Stimulated activated CD8-positive, alpha-beta memory T cell treated with anti-CD3 and anti-CD28 coated beads, Interleukin-4, amount 100 ng/mL, for 48 hours (primary cell): ENCODE data around the gene DAB1.

Experiments used
- DNase-seq: peaks from one replicate; pipeline ENCODE4 v3.0.0-alpha.2; 2020

The DAB1 gene

DNA sequence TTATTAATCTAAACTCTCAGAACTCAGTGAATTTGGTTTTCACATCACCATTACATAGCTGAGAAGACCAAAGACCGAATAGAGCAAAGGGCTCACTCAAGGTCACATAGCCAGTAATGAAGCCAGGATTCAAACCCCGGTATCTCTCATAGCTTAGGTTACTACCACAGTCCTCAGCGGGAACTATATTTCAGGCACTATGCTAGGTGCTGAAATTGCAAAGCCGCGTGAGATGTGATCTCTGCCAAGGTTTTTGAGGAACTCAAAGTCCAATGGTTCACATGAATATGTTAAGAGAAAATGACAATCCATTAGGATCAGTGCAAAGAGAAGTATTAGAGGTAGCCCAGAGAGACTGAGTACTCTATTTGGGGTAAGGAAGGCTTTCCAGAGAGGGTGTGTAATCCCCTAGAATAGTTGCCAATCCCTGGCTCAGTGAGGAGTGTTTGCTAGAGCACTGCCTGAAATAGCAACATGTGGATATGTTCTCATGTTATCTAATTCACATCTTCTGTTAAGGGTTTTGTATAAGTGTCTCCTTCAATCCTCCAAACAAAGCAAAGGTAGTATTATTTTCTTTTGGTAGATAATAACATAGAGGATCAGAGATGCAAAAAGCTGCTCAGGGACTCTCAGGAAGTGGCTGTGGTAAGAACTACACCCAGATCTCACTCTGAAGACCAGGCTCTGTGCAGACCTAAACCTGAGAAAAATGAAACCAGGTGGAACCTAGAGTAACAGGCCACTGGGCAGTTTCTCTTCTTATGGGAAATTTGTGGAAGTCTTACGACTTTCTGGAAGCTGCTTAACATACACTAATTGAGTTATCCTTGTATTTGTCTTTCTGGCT is 365.0 kb downstream of the DAB1 start:
- DNase-seq, result no peak

DNA sequence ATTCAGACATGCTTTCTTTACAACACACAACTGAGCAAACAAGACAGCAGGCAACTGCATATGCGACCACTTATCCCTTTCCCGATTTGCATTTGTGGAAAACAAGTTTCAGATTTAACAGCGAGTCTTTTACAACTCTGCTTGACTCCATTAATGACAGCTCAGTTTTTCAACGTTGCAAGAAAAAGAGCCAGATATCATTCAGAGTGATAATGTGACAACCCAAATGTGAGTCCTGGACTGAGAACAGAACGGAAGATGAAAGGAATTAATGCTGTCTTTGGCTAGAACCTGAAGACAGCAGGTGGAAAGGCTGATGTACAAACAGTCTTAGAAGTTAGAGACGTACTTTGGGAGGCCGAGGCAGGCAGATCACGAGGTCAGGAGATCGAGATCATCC is 375.0 kb downstream of the DAB1 start:
- no peak for DNase-seq

DNA sequence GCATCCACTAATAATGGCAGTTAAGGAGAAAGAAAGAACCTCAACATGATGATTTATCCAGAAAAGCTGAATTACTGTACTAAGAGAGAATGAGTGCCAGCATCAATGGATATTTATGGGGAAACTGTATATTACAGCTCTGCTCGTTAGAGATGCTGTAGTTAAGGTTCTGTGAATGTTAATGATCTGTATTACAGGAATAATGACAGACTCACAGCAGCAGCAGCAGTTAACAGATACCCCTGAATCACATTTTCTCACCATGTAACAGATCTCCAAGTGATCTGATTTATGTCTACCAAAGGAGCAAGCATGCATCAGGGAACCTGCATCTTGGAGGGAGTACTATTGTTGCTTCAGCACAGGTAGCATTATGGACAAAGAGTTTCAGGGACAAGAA is 377.4 kb downstream of the DAB1 start:
- no peak for DNase-seq

DNA sequence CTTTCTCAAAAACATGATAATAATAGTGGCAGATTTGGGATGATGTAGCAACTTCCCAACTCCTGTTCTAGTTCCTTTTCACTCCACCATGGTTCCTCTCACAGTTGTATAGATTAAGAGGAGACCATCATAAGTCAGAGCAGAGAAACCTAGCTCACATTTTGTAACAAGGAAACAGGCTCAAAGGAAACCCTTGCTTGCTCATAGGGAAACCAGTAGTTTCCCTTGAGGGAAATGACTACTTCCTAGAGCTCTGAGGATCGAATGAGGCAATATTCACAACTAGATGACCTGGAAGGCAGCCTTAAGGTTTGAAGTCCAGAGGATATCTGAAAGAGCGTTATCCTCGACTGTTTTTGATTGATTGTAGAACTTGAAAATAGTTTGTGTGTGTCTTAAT is 382.0 kb downstream of the DAB1 start:
- no peak for DNase-seq

DNA sequence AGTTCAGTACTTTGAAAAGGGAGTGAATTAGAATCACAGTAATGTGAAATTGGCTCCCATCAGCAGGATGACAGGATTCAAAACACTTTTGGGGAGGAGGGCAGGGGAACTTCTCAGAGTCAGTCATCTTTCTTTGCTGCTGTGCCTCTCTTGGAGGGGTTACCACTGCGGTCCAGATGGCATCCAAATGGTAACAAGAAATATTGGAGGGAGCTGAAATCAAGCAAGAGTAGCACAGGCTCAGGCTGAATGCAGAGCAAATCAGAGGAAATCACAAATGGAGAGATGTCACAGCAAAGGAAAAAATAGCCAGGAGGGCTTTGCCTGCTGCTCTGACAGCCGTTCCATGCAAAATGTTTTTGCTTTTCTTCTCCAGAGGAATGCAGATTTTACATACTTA is 383.0 kb downstream of the DAB1 start:
- DNase-seq, result no peak

DNA sequence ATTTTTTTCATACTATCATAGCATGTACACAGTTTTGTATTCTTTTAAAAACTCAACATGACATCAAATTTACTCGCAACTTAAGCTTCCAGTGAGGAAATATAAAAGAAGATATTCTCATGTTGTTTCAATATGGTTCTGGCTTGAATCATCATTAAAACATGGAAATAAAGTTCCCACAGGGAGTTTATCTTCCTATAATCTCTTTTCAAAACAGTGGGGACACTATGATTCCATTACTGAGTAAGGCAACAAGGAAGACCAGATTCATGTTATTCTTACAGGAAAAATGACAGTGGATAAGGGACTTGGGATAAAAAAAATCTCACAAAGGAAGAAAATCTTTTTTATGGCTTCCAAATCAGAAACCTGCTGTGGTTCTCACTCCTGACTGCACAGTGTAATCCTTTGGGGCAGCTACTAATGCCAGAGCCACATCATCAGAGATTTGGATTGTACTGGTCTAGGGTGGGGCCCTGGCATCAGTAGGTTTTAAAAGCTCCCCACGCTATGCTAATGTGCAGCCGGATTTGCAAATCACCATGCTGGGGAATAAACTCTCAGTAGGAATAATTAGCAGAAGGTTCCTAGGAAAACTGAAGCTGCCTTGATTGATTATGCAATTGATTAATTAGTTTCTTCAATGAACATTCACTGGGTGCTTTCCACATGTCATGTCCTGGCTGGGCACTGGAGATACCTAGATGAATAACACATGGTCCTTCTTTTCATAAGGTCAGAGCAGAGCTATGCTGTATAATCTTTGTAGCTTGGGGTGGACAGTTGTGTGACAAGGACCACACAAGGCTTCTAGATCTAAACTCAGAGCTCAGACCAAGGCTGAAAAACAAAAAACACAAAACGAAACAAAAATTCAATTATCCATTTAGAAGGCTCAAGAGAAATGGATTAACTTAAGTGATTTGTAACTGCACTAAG is 386.9 kb downstream of the DAB1 start:
- no peak for DNase-seq

DNA sequence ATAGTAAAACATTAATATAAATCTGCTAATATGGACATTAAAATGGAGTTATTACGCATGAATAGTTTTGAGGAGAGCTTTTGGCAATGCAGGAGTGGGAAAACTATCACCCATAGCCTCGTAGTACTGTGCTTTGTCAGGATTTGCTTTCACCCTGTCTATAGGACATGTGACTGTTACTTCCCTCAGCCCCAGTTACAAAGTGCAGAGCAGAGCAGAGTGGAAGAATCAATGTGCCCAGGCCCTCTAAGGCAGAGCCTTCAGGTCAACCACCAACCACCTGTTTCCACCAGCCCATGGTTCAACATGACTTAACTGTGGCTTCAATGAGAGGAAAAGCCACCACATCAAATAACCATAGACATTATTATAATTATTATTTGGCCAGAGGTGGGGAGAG is 389.1 kb downstream of the DAB1 start:
- DNase-seq, result no peak

DNA sequence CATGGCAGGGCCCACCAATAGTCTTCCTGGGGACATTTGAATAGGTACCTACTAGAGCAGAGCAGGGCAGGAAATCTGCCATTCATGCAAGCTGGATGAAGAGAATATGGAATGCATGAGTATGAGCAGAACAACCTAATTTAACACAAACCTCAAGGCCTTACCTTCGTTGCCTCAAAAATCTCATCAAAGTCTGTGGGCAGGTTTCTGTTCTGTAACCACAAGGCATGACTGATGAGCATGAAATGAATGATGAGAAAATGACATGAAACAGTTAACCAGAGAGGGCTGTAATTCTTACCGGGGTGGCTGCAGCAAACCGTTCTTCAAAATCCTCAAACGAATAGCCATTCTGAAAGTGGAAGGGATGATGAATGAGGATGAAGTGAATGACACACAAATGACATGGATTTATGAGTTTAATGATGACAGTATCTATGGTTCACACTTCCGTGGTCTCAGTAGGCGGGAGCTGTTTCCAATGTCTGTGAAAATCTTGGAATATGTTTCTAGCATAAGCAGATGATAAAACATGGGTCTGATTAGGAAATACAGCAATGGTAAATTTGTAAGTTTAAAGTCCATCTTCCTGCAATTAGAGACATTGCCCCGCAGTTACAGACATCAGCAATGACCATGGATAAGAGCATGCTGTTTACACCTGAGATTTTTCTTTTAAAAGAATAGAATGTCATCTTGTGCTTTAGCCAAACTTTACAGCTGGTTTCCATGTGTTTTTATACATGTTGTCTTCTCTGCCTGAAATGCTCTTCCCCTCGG is 390.4 kb downstream of the DAB1 start:
- DNase-seq, result no peak

DNA sequence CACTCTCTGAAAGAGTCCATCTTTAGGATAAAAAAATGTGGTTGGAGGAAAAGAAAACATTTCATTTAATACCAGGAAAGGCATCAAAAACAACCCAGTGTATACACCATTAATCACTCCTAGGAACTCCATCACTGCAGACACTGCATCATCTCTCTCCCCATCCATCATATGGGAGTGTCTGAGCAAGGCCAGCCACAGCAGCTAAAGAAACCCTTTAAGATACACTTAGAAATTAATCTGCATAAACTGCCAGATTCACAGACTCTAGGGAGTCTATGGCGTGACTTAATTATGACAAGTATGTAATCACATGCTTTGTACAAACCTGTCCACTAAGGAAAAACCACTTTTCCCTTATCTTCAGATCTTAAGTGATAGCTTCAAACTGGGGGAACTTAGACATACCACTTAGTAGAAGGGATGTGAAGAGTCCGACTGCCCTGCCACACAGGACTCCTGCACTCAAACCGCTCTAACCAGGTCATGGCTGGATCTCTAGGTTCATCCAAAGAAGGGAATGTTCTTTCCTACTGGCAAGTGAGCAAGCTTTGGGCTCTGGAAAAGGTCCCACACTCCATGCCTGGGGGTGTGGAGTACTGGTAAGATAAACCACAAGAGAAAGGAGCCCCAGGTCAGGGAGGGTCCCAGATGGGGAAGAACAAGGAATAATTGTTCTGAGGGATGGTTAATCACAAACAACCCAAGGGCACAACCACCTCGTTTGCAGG is 397.1 kb downstream of the DAB1 start:
- no peak for DNase-seq

DNA sequence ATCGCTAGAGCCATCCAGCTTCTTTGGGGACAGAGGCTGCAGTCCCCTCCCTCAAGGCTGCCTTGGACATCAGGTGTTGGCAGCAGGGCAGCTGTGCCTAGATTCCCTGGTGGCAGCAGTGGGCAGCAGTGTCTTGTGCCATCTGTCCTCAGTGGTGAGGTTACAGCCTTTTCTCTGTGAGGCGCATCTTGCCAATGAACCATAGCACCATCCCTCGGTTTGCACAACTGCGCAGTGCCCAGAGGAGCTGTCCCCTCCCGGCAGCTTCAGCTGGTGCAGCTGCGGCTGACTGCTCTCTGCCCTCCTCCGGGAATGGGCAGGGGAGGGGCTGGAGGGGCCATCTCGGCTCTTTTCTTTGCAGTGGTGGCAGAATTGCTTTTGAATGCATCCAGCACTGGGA is 399.0 kb downstream of the DAB1 start:
- DNase-seq, result no peak

DNA sequence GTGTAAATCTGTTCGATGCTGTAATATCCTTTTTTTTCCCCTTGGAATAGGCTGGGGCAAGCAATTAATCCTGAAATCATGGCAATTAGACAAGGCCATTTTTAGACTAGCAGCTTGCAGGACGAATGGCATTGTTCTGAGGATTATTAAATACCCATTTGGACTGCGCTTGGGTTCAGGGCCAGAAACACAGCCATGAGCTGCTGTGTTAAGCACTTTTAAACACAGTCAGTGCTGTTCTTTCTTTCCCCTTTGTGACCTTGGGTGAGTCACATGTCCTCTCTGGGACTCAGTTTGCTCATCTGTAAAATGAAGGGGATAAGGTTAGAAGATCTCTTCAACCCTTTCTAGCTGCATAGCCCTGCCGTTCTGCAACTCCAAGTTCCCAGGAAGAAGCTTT is 399.4 kb downstream of the DAB1 start:
- DNase-seq, result no peak

DNA sequence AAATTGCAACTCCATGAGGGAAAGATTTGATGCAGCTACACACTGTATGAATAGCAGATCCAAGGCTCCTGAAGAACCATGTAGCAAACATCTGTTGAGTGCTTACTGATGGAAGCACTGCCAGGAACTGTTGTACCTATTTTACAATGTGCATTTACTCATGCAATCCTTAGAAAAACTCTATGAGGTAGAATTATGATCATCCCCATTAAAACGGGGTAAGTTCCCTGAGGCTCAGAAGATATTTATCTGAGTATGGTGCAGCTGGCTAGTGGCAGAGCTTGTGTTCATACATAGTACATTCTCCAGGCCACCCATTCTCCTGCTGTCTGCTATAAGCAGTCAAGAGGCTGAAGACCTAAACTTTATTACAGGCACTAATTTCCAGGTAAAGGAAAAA is 403.6 kb downstream of the DAB1 start:
- DNase-seq, result no peak

DNA sequence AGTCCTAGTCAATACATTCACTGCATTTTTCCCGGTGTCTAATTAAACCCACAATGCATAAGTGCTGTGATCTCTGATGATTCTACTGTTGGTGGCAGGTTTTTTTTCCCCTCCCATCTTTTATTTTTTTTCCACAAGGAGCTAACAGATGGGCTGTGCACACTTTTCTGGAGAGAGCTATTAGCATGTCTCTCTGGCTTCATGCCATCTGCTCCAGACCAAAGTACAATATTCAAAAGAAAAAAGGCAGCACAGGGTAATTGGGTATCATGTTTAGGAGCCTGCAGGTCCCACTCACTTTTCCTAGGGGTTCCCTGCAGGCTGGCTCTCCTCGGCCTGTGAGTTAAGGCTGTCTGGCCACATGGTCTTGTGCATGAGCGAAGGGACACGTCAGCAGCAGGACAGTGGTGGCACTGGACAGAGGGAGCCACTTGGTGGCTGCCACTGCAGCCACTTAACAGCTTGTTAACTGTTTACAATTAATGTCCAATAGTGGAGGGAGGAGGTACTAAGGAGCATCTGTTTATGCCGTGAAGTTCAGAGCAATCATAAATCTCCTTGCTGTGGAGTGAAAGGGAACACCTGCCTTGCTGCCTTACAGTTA is 404.5 kb downstream of the DAB1 start:
- DNase-seq, result no peak

DNA sequence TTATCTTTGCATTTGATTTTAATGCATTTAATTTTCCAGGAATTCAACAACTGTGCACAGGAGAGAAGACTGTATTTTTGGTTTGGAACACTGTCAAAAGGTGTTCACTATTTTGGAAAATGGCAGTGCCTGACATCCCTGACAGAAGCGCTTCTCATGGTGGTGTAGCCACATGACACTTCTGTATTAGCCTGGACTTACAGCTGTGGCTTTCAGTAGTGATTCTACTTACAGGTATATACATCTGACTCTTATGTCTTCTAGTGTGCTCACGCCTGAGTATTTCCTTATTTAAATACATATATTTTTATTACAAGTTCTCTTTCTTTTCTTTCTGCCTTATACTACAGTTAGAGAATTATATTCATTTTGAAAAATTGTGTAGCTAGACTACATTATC is 405.7 kb downstream of the DAB1 start:
- no peak for DNase-seq

DNA sequence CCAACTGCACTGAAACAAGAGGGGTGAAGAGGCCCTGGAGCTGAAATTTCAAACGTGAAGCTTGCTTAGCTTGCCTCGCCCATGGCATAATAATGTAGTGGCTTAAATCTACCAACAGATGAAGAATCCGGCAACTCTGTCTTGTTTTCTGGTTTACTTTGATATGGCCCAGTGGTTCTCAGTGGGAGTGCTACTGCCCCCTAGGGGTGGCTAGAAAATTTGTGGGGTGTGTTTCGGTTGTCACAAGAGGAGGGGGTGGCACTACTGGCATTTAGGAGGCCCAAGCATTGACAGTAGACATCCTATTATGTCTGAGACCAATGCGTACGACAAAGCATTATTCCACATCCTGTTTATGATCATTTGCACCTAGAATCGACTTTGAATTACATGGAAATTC is 406.1 kb downstream of the DAB1 start:
- no peak for DNase-seq

DNA sequence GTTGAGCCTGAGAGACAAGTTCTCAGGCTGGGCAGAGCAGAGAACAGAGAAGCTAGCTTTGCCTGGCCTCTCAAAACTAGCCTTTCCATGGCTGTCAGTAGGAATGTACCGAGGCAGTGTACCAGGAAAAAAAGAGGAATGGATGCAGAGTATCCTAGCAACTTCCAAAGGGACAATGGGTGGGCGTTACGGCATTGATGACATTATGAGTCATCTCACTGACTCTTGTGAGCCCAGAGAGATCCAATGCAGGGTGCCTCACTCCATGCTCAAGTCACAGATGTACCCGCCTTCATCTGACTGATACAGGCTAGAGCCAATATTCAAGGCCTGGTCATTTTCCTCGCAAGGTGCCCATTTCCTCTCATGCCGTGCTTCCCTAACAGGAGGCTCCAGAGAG is 406.7 kb downstream of the DAB1 start:
- no peak for DNase-seq

DNA sequence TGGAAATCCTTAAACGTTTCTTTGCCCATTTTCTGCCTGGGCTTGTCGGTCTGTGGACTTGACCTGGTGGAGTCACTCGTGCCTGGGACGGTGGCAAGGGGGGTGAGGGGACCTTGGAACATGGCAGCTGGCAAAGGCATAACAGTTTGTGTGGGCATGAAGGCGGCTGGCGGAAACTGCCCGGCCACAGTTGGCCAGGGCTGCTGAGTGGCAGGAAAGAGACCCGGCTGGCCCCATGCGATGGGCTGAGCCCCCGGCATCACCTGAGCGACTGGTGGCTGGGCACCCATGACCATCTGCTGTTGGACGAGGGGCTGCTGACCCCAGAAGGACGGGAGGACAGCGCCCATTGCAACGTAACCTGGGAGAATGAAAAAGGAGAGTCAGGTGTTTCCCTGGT is 408.8 kb downstream of the DAB1 start:
- DNase-seq, result no peak

DNA sequence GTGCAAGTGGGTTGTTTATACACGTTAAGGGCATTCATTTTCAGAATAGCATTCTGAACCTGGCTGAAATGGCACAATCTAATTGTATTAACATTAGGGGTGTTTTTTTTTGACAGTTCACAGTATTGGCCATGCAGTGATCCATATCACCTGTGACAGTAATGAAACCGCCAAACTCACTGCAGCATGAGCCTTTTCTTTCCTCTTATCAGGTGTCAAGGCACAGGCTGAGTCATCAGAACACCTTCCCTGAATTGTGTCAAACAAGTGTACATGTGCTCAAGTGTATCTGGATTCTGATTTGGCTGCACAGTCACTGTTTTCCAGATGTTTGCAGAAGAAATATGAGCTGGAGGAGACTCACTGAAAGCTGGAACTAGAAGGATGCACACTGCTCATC is 410.3 kb downstream of the DAB1 start:
- DNase-seq, result no peak

DNA sequence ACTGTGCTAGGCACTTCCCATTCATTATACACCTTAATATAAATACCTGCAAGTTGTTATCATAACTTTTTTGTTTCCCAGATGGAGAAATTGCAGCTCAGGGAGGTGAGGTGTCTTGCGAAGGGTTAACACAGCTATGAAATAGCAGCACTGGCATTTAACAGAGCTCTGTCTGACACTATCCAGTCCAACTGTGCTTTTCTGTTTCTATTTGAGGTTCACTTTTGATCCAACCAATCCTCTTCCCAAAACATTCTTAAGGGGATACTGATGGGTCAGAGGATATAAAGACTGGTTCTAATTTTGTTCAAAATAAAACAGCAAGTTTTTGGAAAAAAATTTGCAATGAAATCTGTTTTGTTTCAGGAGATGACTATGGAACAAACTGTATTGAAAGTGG is 411.5 kb downstream of the DAB1 start:
- DNase-seq, result no peak

DNA sequence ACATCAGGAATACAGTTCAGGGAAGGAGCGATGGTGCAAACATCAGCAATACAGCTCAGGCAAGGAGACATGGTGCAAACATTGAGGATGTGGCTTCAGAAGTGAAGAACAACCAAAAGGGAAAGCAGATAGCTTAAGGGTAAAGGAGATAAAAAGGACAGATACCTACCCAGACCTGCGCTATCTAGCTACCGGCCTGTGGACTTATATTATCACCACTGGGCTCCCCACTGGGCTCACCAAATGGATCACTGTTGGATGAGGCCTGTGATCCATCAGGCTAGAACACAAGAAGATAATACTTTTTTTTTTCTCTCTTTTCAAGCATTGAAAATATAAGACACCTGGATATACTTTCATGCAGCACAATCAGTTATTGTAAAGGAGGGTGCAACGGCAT is 413.3 kb downstream of the DAB1 start:
- DNase-seq, result no peak

DNA sequence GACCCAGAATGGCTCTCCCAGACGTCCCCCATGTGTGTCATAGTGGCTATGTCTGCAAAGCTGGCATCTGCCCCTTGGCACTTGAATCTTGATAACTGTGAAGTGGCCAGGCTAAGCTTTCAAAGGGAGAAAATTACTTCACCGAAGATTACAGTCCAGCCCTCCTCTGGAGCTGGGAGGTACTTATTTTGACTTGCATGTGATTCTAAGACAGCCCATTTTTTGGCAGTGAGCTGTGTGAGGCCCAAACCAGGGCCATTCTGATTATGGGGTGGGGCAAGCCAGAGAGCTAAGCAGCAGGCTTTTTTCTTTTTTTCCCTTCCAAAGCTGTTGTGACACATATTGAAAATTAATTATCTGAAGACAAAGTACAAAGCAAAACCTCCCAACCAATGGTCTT is 415.9 kb downstream of the DAB1 start:
- no peak for DNase-seq

DNA sequence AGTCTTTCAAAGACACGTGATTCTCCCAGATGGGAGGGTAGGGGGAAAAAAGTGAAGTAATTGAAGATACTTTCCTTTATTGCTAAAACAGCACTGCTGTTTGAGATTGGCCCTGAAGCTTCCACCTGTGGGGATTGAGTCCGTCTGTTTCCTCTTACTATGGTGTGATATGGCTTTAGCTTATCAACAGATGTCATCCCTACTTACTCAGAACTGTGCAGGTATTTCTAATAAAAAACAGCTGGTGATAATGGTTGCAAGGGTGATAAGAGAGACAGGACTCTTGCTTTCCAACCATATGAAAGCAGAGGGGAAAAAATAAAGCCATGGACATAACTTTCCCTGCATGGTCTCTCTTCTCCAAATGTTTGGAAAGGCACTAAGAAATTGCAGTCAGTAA is 416.4 kb downstream of the DAB1 start:
- no peak for DNase-seq
